Endothelial cell of umbilical vein (primary cell): ENCODE measurements around the gene TMEM266. TPM values are rescaled to one million over a fixed set of nuclear protein-coding genes. Genes with fewer than 3 reads are reported as not detected.

Experiments used
- BruUV-seq: library from RNA; stranded (reverse); fragments of 400-500 nt; replicated peaks from 2 replicates; lab custom pipeline; 2021; lab: Mats Ljungman, UMichigan
- CTCF ChIA-PET: fragments of 300-600, 350-600 bp; sonication (Branson Sonifier 250); formaldehyde crosslinking; loops from one replicate; lab custom pipeline; 2021; ENCODE audit warnings: antibody characterized with exemption, inconsistent platforms; lab: Charles Lee
- POLR2A ChIA-PET: fragments of 300-600, 350-600 bp; sonication (Branson Sonifier 250); formaldehyde crosslinking; loops from one replicate; lab custom pipeline; 2021; ENCODE audit warnings: antibody characterized with exemption, inconsistent platforms; lab: Charles Lee
- DNase-seq: peaks from one replicate; pipeline ENCODE4 v3.0.0-alpha.2; 2011; ENCODE audit warnings: low read depth, low spot score
- FAIRE-seq: peaks from 2 replicates; lab custom pipeline; 2011; peaks lifted over from hg19 to GRCh38; lab: Jason Lieb, UNC
- H2AFZ ChIP-seq: 2 replicates; pipeline ENCODE4 v1.6.0; 2012; ENCODE audit warnings: low read depth, low read length, control low read depth, inconsistent platforms
- H3K27ac ChIP-seq: 2 replicates; pipeline ENCODE4 v1.5.1; 2011; ENCODE audit warnings: low read depth, mild to moderate bottlenecking, control low read depth, low read length, moderate library complexity; ENCODE audit not compliant: insufficient read depth
- H3K27me3 ChIP-seq, 2 experiments: 2 replicates each; pipeline versions ENCODE4 v1.6.0 to v1.6.1; 2011; ENCODE audit warnings: low read length in 2 of 2, mixed read lengths in 1 of 2; ENCODE audit not compliant: control insufficient read depth in 2 of 2, insufficient read depth in 2 of 2
- H3K36me3 ChIP-seq, 2 experiments: 2 replicates in 1 of 2; 3 replicates in 1 of 2; pipeline ENCODE4 v1.5.1; 2011; ENCODE audit warnings: low read length in 2 of 2, mild to moderate bottlenecking in 1 of 2, moderate library complexity in 1 of 2; ENCODE audit not compliant: control insufficient read depth in 2 of 2, insufficient read depth in 2 of 2; ENCODE audit errors: extremely low read depth in 1 of 2
- H3K4me1 ChIP-seq: 3 replicates; pipeline ENCODE4 v1.5.1; 2011; ENCODE audit warnings: mild to moderate bottlenecking, low read length; ENCODE audit not compliant: control insufficient read depth, insufficient read depth; ENCODE audit errors: extremely low read depth
- H3K4me2 ChIP-seq: 2 replicates; pipeline ENCODE4 v1.6.1; 2011; ENCODE audit warnings: low read length, control low read depth, mixed read lengths; ENCODE audit not compliant: insufficient read depth
- H3K4me3 ChIP-seq, 3 experiments: fragments of 200-600 bp in 1 of 3; sonication (generic), shearing (Covaris generic) in 1 of 3; replicated peaks in 1 of 3; 2 replicates each; pipeline ENCODE4 v1.5.1; 2011 to 2016; ENCODE audit warnings: control low read depth in 3 of 3, low read length in 3 of 3, mild to moderate bottlenecking in 2 of 3, inconsistent platforms in 1 of 3, low read depth in 1 of 3, moderate library complexity in 1 of 3; ENCODE audit not compliant: insufficient read depth in 1 of 3
- H3K79me2 ChIP-seq: 2 replicates; pipeline ENCODE4 v1.6.0; 2012; ENCODE audit warnings: low read length, inconsistent platforms; ENCODE audit not compliant: control insufficient read depth, insufficient read depth
- H3K9ac ChIP-seq: replicated peaks from 2 replicates; pipeline ENCODE3; 2011; ENCODE audit warnings: low read length, control low read depth; ENCODE audit not compliant: insufficient read depth; ENCODE audit errors: extremely low read depth
- H3K9me1 ChIP-seq: replicated peaks from 3 replicates; pipeline ENCODE4 v1.6.0; 2011; ENCODE audit warnings: mild to moderate bottlenecking, low read length; ENCODE audit not compliant: control insufficient read depth, insufficient read depth; ENCODE audit errors: extremely low read depth
- H3K9me3 ChIP-seq: replicated peaks from 2 replicates; pipeline ENCODE4 v1.5.1; 2012; ENCODE audit warnings: low read length, inconsistent platforms; ENCODE audit not compliant: control insufficient read depth, insufficient read depth
- H4K20me1 ChIP-seq: replicated peaks from 2 replicates; pipeline ENCODE3; 2011; ENCODE audit warnings: mild to moderate bottlenecking, low read length; ENCODE audit not compliant: control insufficient read depth, insufficient read depth; ENCODE audit errors: extremely low read depth
- CTCF ChIP-seq, 2 donors: IDR thresholded peaks; 1 replicate in 1 of 2; 2 replicates in 1 of 2; pipeline ENCODE4 v1.5.1; 2011; ENCODE audit warnings: low read length in 2 of 2, mild to moderate bottlenecking in 2 of 2, moderate library complexity in 2 of 2, control low read depth in 1 of 2, inconsistent platforms in 1 of 2, low read depth in 1 of 2; ENCODE audit not compliant: insufficient read depth in 1 of 2; ENCODE audit errors: extremely low read depth in 1 of 2
- EZH2 ChIP-seq: IDR thresholded peaks from 2 replicates; pipeline ENCODE4 v1.6.1; 2012; ENCODE audit warnings: borderline replicate concordance, low read depth, mild to moderate bottlenecking, moderate library complexity, low read length, inconsistent platforms; ENCODE audit not compliant: severe bottlenecking
- FOS ChIP-seq: IDR thresholded peaks from 2 replicates; pipeline ENCODE4 v1.6.1; 2011; ENCODE audit warnings: mild to moderate bottlenecking, low read length, moderate library complexity, borderline replicate concordance; ENCODE audit not compliant: insufficient read depth
- GATA2 ChIP-seq: IDR thresholded peaks from 2 replicates; pipeline ENCODE4 v1.7.0; 2011; ENCODE audit warnings: low read depth, mild to moderate bottlenecking, moderate library complexity, mixed read lengths, low read length; ENCODE audit not compliant: insufficient read length, insufficient read depth
- JUN ChIP-seq: IDR thresholded peaks from 2 replicates; pipeline ENCODE4 v1.6.1; 2011; ENCODE audit warnings: borderline replicate concordance, low read depth; ENCODE audit not compliant: insufficient read length, insufficient read depth
- MAX ChIP-seq: IDR thresholded peaks from 2 replicates; pipeline ENCODE4 v1.6.1; 2011; ENCODE audit not compliant: insufficient read depth, insufficient read length
- MYC ChIP-seq: IDR thresholded peaks from one replicate; pipeline ENCODE4 v1.6.1; 2011; ENCODE audit warnings: mild to moderate bottlenecking, low read depth, low read length
- POLR2A ChIP-seq: IDR thresholded peaks from 2 replicates; pipeline ENCODE4 v1.6.1; 2012; ENCODE audit warnings: low read depth, mild to moderate bottlenecking, control low read depth, low read length
- POLR2AphosphoS5 ChIP-seq: IDR thresholded peaks from 2 replicates; pipeline ENCODE4 v1.6.1; 2012; ENCODE audit warnings: low read depth, mild to moderate bottlenecking, control low read depth, low read length, moderate library complexity; ENCODE audit not compliant: insufficient read depth
- dilution Hi-C: fragments of 300-500 bp; cut with MboI; formaldehyde crosslinking; loops from one replicate; pipeline ENCODE4 v1.15.0; 2019; ENCODE audit warnings: low sequenced_read_pairs; ENCODE audit not compliant: extremely low pct_ligation_motif_present
- intact Hi-C: fragments of 100-400 bp; cut with micrococcal nuclease; formaldehyde crosslinking; loops from one replicate; pipeline ENCODE4 v1.10.0; 2022
- polyA plus RNA-seq, 4 experiments: library from polyadenylated mRNA; depleted of rRNA in 3 of 4; stranded (reverse) in 3 of 4; unstranded in 1 of 4; fragments of >200 nt; gene quantifications; 2 replicates each; pipeline versions ENCODE4 v1.2.1 to v1.2.3, GENCODE V29; 2011 to 2012; ENCODE audit warnings: missing spikeins in 1 of 4
- total RNA-seq: library from RNA; stranded (reverse); gene quantifications from 2 replicates; pipeline ENCODE4 v1.2.3, GENCODE V29; 2021

TMEM266 gene
- total and polyA plus RNA-seq, 2 donors (not counting 3 experiments of a cell fraction or from before 2014, with no cell fraction given) = not detected

GRCh38 chr15:76151599-76151974 lies 91.8 kb downstream of the TMEM266 start:
- Histone ChIP-seq H3K4me2 (no peak overlapping the region), H3K27ac (no peak overlapping the region), H3K36me3 (no peaks in the 10 kb centered on the region), H3K9ac (no peak overlapping the region), H3K4me1 (peaks cover 4% of the 10 kb centered on the region), H3K9me1 (no peaks in the 10 kb centered on the region), H3K27me3 (peaks cover 5 to 7% of the 10 kb centered on the region in 2 experiments), H3K9me3 (no peaks in the 10 kb centered on the region), H3K79me2 (no peaks in the 10 kb centered on the region), H2AFZ (no peak overlapping the region), H4K20me1 (no peaks in the 10 kb centered on the region), H3K4me3 (no peak overlapping the region)
- intact Hi-C loops (loop anchor here (1.0 kb wide), 1 partner anchor 94 kb away; no protein-coding TSS in a partner anchor), dilution Hi-C loops (no loop called here)
- CTCF ChIA-PET = interaction anchor here (0.9 to 5.5 kb wide), 15 partner anchors 8 to 715 kb away, joined by 3 to 84 read pairs (median 7); no protein-coding TSS in a partner anchor
- no peak for FAIRE-seq
- POLR2A ChIA-PET = no interaction called here
- no peak for TF ChIP-seq JUN
- TF ChIP-seq GATA2 = no peak
- no peak for TF ChIP-seq MAX
- TF ChIP-seq CTCF (IDR thresholded peaks at IDR 0.05; ENCODE audit: extremely low read depth in 1 of 2, insufficient read depth in 1 of 2, low read depth in 1 of 2, low read length in 2 of 2) = no peak
- TF ChIP-seq MYC = no peak
- no peak for TF ChIP-seq EZH2
- TF ChIP-seq POLR2AphosphoS5 = no peak
- TF ChIP-seq POLR2A = no peak
- TF ChIP-seq FOS = no peak
- DNase-seq = no peak
- BruUV-seq = no TSS peak
